Bronchial smooth muscle cell (primary cell): ENCODE results near the gene OSGEP. TPM values are rescaled to one million over a fixed set of nuclear protein-coding genes. Genes with fewer than 3 reads are reported as not detected.

Experiments used
- total RNA-seq: library from RNA; depleted of rRNA; stranded (reverse); fragments of >200 nt; gene quantifications from 2 replicates; pipeline ENCODE4 v1.2.1, GENCODE V29; 2014

Gene OSGEP
- total RNA-seq: 24.9 and 26.3 TPM in 2 replicates

GRCh38 chr14:20454516-20455354 is at the start of gene OSGEP, which contains the start of gene APEX1:
TSS of gene OSGEP (minus strand) at chr14:20454812. CDS start at chr14:20454683, 129 bp downstream.
TSS of gene APEX1 (plus strand) at chr14:20455226. CDS start at chr14:20455646, 420 bp downstream.

DNA sequence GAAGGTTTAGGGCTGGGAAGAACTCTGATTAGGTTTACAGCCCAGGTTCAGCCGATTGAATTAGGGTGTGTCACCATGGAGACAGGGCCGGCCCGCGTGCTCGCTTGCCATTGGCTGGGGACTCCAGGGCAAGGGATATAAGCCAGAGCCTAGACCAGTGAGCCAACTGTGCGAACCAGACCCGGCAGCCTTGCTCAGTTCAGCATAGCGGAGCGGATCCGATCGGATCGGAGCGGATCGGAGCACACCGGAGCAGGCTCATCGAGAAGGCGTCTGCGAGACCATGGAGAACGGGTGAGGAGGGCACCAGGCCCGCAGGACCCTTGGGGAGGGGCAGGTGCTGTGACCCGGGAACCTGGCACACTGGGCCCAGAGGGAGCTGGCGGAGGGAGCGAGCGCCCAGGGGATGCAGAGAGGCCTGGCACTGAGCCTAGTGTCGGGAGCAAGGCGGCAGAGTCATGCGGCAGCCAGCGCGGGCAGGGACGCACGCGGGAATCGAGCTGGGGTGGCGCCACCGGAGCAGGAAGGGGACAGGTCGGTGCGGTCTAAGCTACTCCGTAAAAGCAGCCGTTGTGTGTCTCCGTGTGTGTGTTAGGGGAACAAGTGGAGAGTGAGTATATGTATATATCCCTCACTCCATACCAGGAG is 14.8 kb upstream of the OSGEP start, which contains the start of gene PNP:
Gene PNP (plus strand): TSS at position 165 of the 648 bp plus-strand sequence. CDS start 119 bp downstream, at position 284.

GRCh38 chr14:20461225-20462141 is 6.9 kb upstream of the OSGEP start, which contains the start of gene PIP4P1:
TSS of gene PIP4P1 (minus strand) at chr14:20461434. CDS start at chr14:20461325, 109 bp downstream.

GRCh38 chr14:20435582-20436362 is 18.8 kb downstream of the OSGEP start, which contains the start of gene KLHL33:
TSS of gene KLHL33 (minus strand) at chr14:20436166. CDS start at chr14:20435811, 355 bp downstream.

GRCh38 chr14:20412876-20413743 is 41.5 kb downstream of the OSGEP start, which contains the start of gene TEP1:
TSS of gene TEP1 (minus strand) at chr14:20413501. CDS start at chr14:20408439, 5,062 bp downstream.

Other genes starting within 250 kb of the OSGEP start
- not detected in 2 replicates for gene OR11H6, start 231.1 kb downstream of the OSGEP start, total RNA-seq
- not detected in 2 replicates for gene OR11H7, start 225.8 kb downstream of the OSGEP start, total RNA-seq
- not detected in 2 replicates for gene OR11H4, start 215.5 kb downstream of the OSGEP start, total RNA-seq
- 27.1 and 44.9 TPM in 2 replicates for gene TTC5, start 148.9 kb downstream of the OSGEP start, total RNA-seq
- 35.9 and 45.7 TPM in 2 replicates for gene CCNB1IP1, start 121.5 kb downstream of the OSGEP start, total RNA-seq
- gene PARP2, start 111.2 kb downstream of the OSGEP start, total RNA-seq: 3.3 and 5.7 TPM in 2 replicates
- gene TEP1, start 41.3 kb downstream of the OSGEP start, total RNA-seq: 12.0 and 12.5 TPM in 2 replicates
- gene KLHL33, start 18.6 kb downstream of the OSGEP start, total RNA-seq: 0.32 and 0.60 TPM in 2 replicates
- 46.5 and 68.7 TPM in 2 replicates for gene APEX1, start 414 bp upstream of the OSGEP start, total RNA-seq
- gene PIP4P1, start 6.6 kb upstream of the OSGEP start, total RNA-seq: 20.9 and 22.1 TPM in 2 replicates
- gene PNP, start 14.6 kb upstream of the OSGEP start, total RNA-seq: 6.6 and 9.6 TPM in 2 replicates
- 0.17 TPM in 1 of 2 replicates, not detected in the other for gene RNASE10, start 50.7 kb upstream of the OSGEP start, total RNA-seq
- gene RNASE9, start 106.2 kb upstream of the OSGEP start, total RNA-seq: not detected in 2 replicates
- not detected in 2 replicates for gene RNASE11, start 133.2 kb upstream of the OSGEP start, total RNA-seq
- gene RNASE12, start 136.6 kb upstream of the OSGEP start, total RNA-seq: not detected in 2 replicates
- gene OR6S1, start 186.9 kb upstream of the OSGEP start, total RNA-seq: not detected in 2 replicates
- 10.2 and 31.9 TPM in 2 replicates for gene RNASE4, start 229.7 kb upstream of the OSGEP start, total RNA-seq
- 3.9 and 5.2 TPM in 2 replicates for gene ANG, start 234.0 kb upstream of the OSGEP start, total RNA-seq